Ishikawa (cell line): ENCODE data around the gene ADGRD2.

Experiments
- MAX ChIP-seq: IDR thresholded peaks from 2 replicates; pipeline ENCODE4 v1.6.1; 2012
- NFIC ChIP-seq: IDR thresholded peaks from 2 replicates; pipeline ENCODE4 v1.6.1; 2012
- TAF1 ChIP-seq: IDR thresholded peaks from 2 replicates; pipeline ENCODE4 v1.6.1; 2012; ENCODE audit warnings: low read depth, mild to moderate bottlenecking
- USF1 ChIP-seq: IDR thresholded peaks from 2 replicates; pipeline ENCODE4 v1.6.1; 2012
- ZBTB7A ChIP-seq: IDR thresholded peaks from 2 replicates; pipeline ENCODE4 v1.6.1; 2012; ENCODE audit warnings: low read depth

GRCh38 chr9:124512806-124513204, 62.6 kb downstream of the ADGRD2 start:
- TF ChIP-seq NFIC (no peak), MAX (no peak), ZBTB7A (no peak), USF1 (no peak), TAF1 (no peak)
